H9 (cell line): ENCODE results near the gene GPATCH11. TPM values are rescaled to one million over a fixed set of nuclear protein-coding genes. Genes with fewer than 3 reads are reported as not detected.

Source experiments
- DNase-seq: peaks from one replicate; pipeline ENCODE4 v3.0.0-alpha.2; 2017
- H2AFZ ChIP-seq: one replicate; pipeline ENCODE4 v1.6.1; 2013; ENCODE audit warnings: mild to moderate bottlenecking, low read length, control low read depth, moderate library complexity
- H2AK5ac ChIP-seq: 2 replicates; pipeline ENCODE4 v1.6.1; 2013; ENCODE audit warnings: low read length, control low read depth, mixed read lengths; ENCODE audit not compliant: insufficient read length
- H2BK120ac ChIP-seq: one replicate; pipeline ENCODE4 v1.6.1; 2013; ENCODE audit warnings: low read depth, mild to moderate bottlenecking, low read length, control low read depth, inconsistent platforms; ENCODE audit not compliant: poor library complexity, severe bottlenecking
- H2BK12ac ChIP-seq: 2 replicates; pipeline ENCODE4 v1.6.1; 2013; ENCODE audit warnings: low read length, control low read depth, mixed read lengths, low read depth; ENCODE audit not compliant: insufficient read length
- H2BK15ac ChIP-seq: 2 replicates; pipeline ENCODE4 v1.6.1; 2013; ENCODE audit warnings: low read depth, low read length, control low read depth
- H2BK20ac ChIP-seq: one replicate; pipeline ENCODE4 v1.6.1; 2013; ENCODE audit warnings: low read depth, mild to moderate bottlenecking, low read length, control low read depth, inconsistent platforms; ENCODE audit not compliant: poor library complexity, severe bottlenecking
- H2BK5ac ChIP-seq: 2 replicates; pipeline ENCODE4 v1.6.1; 2013; ENCODE audit warnings: low read length, control low read depth, mixed read lengths; ENCODE audit not compliant: insufficient read length
- H3K14ac ChIP-seq: 2 replicates; pipeline ENCODE4 v1.6.1; 2013; ENCODE audit warnings: low read length, control low read depth; ENCODE audit not compliant: insufficient read depth
- H3K18ac ChIP-seq: 2 replicates; pipeline ENCODE4 v1.6.1; 2013; ENCODE audit warnings: low read depth, mild to moderate bottlenecking, mixed read lengths, low read length, control low read depth; ENCODE audit not compliant: insufficient read length
- H3K23ac ChIP-seq: 2 replicates; pipeline ENCODE4 v1.6.1; 2013; ENCODE audit warnings: low read length, control low read depth, mixed read lengths, low read depth; ENCODE audit not compliant: insufficient read length
- H3K23me2 ChIP-seq: 2 replicates; pipeline ENCODE4 v1.6.1; 2013; ENCODE audit warnings: low read depth, mild to moderate bottlenecking, mixed read lengths, low read length, control low read depth; ENCODE audit not compliant: insufficient read length, poor library complexity, severe bottlenecking
- H3K27ac ChIP-seq: 2 replicates; pipeline ENCODE4 v1.5.1; 2013; ENCODE audit warnings: low read length, control low read depth, mixed read lengths, low read depth; ENCODE audit not compliant: insufficient read length
- H3K27me3 ChIP-seq: 2 replicates; pipeline ENCODE4 v1.6.1; 2013; ENCODE audit warnings: low read length, control low read depth, inconsistent platforms; ENCODE audit not compliant: insufficient read depth
- H3K4ac ChIP-seq: 2 replicates; pipeline ENCODE4 v1.6.1; 2013; ENCODE audit warnings: low read depth, mild to moderate bottlenecking, control low read depth, inconsistent platforms, low read length, moderate library complexity
- H3K4me1 ChIP-seq: 2 replicates; pipeline ENCODE4 v1.6.1; 2013; ENCODE audit warnings: low read length, control low read depth, inconsistent platforms; ENCODE audit not compliant: insufficient read depth
- H3K4me2 ChIP-seq: 2 replicates; pipeline ENCODE4 v1.6.1; 2013; ENCODE audit warnings: low read length, control low read depth, mixed read lengths; ENCODE audit not compliant: insufficient read length, insufficient read depth
- H3K56ac ChIP-seq: 2 replicates; pipeline ENCODE4 v1.6.1; 2013; ENCODE audit warnings: low read depth, mild to moderate bottlenecking, mixed read lengths, low read length, control low read depth; ENCODE audit not compliant: insufficient read length
- H3K79me1 ChIP-seq: 2 replicates; pipeline ENCODE4 v1.6.1; 2013; ENCODE audit warnings: low read depth, mild to moderate bottlenecking, moderate library complexity, low read length, control low read depth, inconsistent platforms; ENCODE audit not compliant: insufficient read depth, poor library complexity, severe bottlenecking
- H3K79me2 ChIP-seq: 2 replicates; pipeline ENCODE4 v1.6.1; 2013; ENCODE audit warnings: low read length, control low read depth, inconsistent platforms; ENCODE audit not compliant: insufficient read depth
- H3K9ac ChIP-seq: 2 replicates; pipeline ENCODE4 v1.6.1; 2013; ENCODE audit warnings: low read length, control low read depth, mixed read lengths; ENCODE audit not compliant: insufficient read length; ENCODE audit errors: extremely low read depth
- H3K9me3 ChIP-seq: one replicate; pipeline ENCODE4 v1.6.1; 2013; ENCODE audit warnings: low read depth, low read length, inconsistent platforms; ENCODE audit not compliant: control insufficient read depth
- H3T11ph ChIP-seq: one replicate; pipeline ENCODE4 v1.6.1; 2013; ENCODE audit warnings: mild to moderate bottlenecking, low read length, control low read depth, inconsistent platforms
- H4K20me1 ChIP-seq: one replicate; pipeline ENCODE4 v1.6.1; 2013; ENCODE audit not compliant: control insufficient read depth, insufficient read length, insufficient read depth
- H4K5ac ChIP-seq: 2 replicates; pipeline ENCODE4 v1.6.1; 2013; ENCODE audit warnings: low read depth, mild to moderate bottlenecking, mixed read lengths, low read length, control low read depth; ENCODE audit not compliant: insufficient read length
- H4K8ac ChIP-seq: replicated peaks from 2 replicates; pipeline ENCODE4 v1.6.1; 2013; ENCODE audit warnings: low read length, control low read depth, mixed read lengths, low read depth; ENCODE audit not compliant: insufficient read length
- H4K91ac ChIP-seq: 2 replicates; pipeline ENCODE4 v1.6.1; 2013; ENCODE audit warnings: low read depth, mild to moderate bottlenecking, moderate library complexity, mixed read lengths, low read length, control low read depth; ENCODE audit not compliant: insufficient read length
- H3K27ac Mint-ChIP-seq, 3 experiments: 2 replicates in 2 of 3; 3 replicates in 1 of 3; pipeline ENCODE4 v1.8.0; 2020 to 2021; ENCODE audit warnings: mixed read lengths in 3 of 3, mild to moderate bottlenecking in 1 of 3, moderate library complexity in 1 of 3
- H3K27me3 Mint-ChIP-seq: 2 replicates; pipeline ENCODE4 v1.8.0; 2021; ENCODE audit warnings: low read depth, mild to moderate bottlenecking, moderate library complexity, mixed read lengths
- H3K36me3 Mint-ChIP-seq, 3 experiments: 2 replicates in 2 of 3; 3 replicates in 1 of 3; pipeline ENCODE4 v1.8.0; 2020 to 2021; ENCODE audit warnings: low read depth in 3 of 3, mixed read lengths in 3 of 3; ENCODE audit not compliant: insufficient read depth in 1 of 3
- H3K4me1 Mint-ChIP-seq, 2 experiments: 2 replicates each; pipeline ENCODE4 v1.8.0; 2020; ENCODE audit warnings: mixed read lengths in 2 of 2
- H3K4me3 Mint-ChIP-seq, 2 experiments: 2 replicates in 1 of 2; 3 replicates in 1 of 2; pipeline ENCODE4 v1.8.0; 2020 to 2021; ENCODE audit warnings: mild to moderate bottlenecking in 2 of 2, mixed read lengths in 2 of 2, moderate library complexity in 1 of 2
- H3K9me3 Mint-ChIP-seq, 2 experiments: 2 replicates in 1 of 2; 3 replicates in 1 of 2; pipeline ENCODE4 v1.8.0; 2020; ENCODE audit warnings: mild to moderate bottlenecking in 2 of 2, mixed read lengths in 2 of 2, moderate library complexity in 1 of 2
- WGBS: extraction: QIAGEN DNeasy Blood & Tissue Kit; methylation state at CpG from one replicate; pipeline ENCODE4 v1.1.7; 2013; ENCODE audit warnings: missing lambda C conversion rate, low lambda C conversion rate, mixed read lengths; ENCODE audit not compliant: insufficient read length; ENCODE audit errors: extremely low coverage; 5-methylcytosine and 5-hydroxymethylcytosine counted together
- total RNA-seq: library from RNA; stranded (reverse); gene quantifications from 2 replicates; pipeline ENCODE4 v1.2.1, GENCODE V29; 2021
- TF ChIP-seq, protein P1 (sequence below): fragments of 200-600 bp; sonication (generic); conservative IDR thresholded peaks from 3 replicates; pipeline ENCODE4 v1.8.0; 2021; ENCODE audit warnings: antibody characterized with exemption, mild to moderate bottlenecking

The GPATCH11 gene
- total RNA-seq, 1 experiment from 2014 or later = 3.1 TPM

DNA sequence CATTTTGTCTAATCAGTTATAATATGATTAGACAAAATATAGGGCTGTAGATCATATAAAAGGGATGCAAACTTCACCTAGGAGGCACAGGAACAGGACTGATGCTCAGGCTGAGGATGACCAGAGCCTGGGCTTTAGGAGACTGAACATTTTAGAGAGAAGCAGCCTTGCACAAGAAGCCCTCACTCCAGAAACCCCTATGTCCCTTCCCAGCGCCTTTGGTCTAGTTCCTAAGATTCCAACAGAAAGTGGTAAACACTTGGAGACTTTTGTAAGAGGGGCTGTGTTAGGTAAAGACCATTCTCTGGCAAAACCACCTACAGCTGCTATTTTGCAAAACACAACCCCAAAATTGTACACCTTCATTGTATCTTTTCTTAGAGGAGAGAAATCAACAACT is 33.2 kb downstream of the GPATCH11 start:
- H3K79me1 ChIP-seq = no peaks in the 10 kb centered on the region
- no peaks in the 10 kb centered on the region for H3K9me3 ChIP-seq
- no peak overlapping the region for H3T11ph ChIP-seq
- no peaks in the 10 kb centered on the region for H3K4me1 ChIP-seq
- H3K4me2 ChIP-seq = no peak overlapping the region
- Mint-ChIP-seq H3K36me3 (peaks cover 11 to 54% (median 44%) of the 10 kb centered on the region in 3 experiments; a peak in 6 of 7 replicates), H3K27me3 (no peaks in the 10 kb centered on the region), H3K4me3 (no peak overlapping the region), H3K4me1 (no peaks in the 10 kb centered on the region), H3K27ac (no peak overlapping the region), H3K9me3 (no peaks in the 10 kb centered on the region)
- H3K79me2 ChIP-seq = no peaks in the 10 kb centered on the region
- H3K56ac ChIP-seq = no peak overlapping the region
- H4K91ac ChIP-seq = no peak overlapping the region
- WGBS = no CpG with 5 or more reads among the region's 1 CpG
- no peak overlapping the region for H2AK5ac ChIP-seq
- no peak overlapping the region for H3K23ac ChIP-seq
- no peak for DNase-seq
- no peak overlapping the region for H3K27ac ChIP-seq
- H2AFZ ChIP-seq = no peak overlapping the region
- no peak overlapping the region for H2BK12ac ChIP-seq
- TF ChIP-seq, protein P1, sequence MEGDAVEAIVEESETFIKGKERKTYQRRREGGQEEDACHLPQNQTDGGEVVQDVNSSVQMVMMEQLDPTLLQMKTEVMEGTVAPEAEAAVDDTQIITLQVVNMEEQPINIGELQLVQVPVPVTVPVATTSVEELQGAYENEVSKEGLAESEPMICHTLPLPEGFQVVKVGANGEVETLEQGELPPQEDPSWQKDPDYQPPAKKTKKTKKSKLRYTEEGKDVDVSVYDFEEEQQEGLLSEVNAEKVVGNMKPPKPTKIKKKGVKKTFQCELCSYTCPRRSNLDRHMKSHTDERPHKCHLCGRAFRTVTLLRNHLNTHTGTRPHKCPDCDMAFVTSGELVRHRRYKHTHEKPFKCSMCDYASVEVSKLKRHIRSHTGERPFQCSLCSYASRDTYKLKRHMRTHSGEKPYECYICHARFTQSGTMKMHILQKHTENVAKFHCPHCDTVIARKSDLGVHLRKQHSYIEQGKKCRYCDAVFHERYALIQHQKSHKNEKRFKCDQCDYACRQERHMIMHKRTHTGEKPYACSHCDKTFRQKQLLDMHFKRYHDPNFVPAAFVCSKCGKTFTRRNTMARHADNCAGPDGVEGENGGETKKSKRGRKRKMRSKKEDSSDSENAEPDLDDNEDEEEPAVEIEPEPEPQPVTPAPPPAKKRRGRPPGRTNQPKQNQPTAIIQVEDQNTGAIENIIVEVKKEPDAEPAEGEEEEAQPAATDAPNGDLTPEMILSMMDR = no peak
- no peaks in the 10 kb centered on the region for H3K23me2 ChIP-seq
- H2BK20ac ChIP-seq = no peak overlapping the region
- no peak overlapping the region for H3K14ac ChIP-seq
- H4K5ac ChIP-seq = no peak overlapping the region
- H2BK15ac ChIP-seq = no peak overlapping the region
- H3K9ac ChIP-seq = no peak overlapping the region
- H4K20me1 ChIP-seq = no peaks in the 10 kb centered on the region
- no peak overlapping the region for H4K8ac ChIP-seq
- H3K4ac ChIP-seq = no peak overlapping the region
- H2BK120ac ChIP-seq = no peak overlapping the region
- no peak overlapping the region for H2BK5ac ChIP-seq
- no peaks in the 10 kb centered on the region for H3K27me3 ChIP-seq
- H3K18ac ChIP-seq = no peak overlapping the region
